ENCODE results near the gene DUSP5.

The DUSP5 gene

DNA sequence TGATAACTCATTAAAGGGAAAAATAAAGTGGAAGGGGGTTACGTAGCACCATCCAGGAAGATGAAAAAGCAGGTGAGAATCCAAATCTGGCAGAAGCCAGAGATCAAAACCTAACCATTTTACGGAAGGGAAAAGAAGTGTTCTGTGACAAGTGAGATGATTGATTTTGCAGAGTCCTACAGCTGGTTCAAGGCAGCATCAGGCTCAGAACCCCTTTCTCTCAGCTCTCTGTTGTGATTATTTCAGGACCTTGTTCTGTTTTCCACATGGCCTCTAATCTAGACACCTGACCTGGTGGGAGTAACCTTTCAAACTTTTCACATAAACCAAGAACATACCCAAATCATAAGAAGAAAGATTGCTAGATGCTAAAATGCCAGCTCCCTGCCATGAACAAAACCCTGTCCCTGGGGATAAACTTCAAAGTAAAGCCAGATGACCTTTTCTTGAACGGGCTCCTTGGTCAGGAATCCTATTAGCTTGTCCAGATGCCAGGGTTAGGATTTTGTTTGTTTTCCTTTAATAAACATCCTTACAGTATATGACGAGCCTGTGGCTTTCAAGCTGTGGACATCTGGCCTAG is 5.9 kb downstream of the DUSP5 start:
- Histone ChIP-seq H3K27me3 (ENCODE audit: control insufficient read depth in 1 of 2, insufficient read depth in 2 of 2, low read length in 2 of 2) (no peaks in the 10 kb centered on the region), H3K36me3 (ENCODE audit: insufficient read depth, low read length) (peaks cover 17% of the 10 kb centered on the region), H3K9ac (ENCODE audit: low read length) (peak overlapping the region; percentile 28), H3K4me3 (ENCODE audit: low read depth in 1 of 2, low read length in 2 of 2) (no peak overlapping the region), H3K4me1 (ENCODE audit: insufficient read depth, low read length) (peaks cover 79% of the 10 kb centered on the region), H3K27ac (ENCODE audit: low read depth, low read length) (peak overlapping the region; percentile 93), H3K9me3 (ENCODE audit: low read length) (no peaks in the 10 kb centered on the region)

DNA sequence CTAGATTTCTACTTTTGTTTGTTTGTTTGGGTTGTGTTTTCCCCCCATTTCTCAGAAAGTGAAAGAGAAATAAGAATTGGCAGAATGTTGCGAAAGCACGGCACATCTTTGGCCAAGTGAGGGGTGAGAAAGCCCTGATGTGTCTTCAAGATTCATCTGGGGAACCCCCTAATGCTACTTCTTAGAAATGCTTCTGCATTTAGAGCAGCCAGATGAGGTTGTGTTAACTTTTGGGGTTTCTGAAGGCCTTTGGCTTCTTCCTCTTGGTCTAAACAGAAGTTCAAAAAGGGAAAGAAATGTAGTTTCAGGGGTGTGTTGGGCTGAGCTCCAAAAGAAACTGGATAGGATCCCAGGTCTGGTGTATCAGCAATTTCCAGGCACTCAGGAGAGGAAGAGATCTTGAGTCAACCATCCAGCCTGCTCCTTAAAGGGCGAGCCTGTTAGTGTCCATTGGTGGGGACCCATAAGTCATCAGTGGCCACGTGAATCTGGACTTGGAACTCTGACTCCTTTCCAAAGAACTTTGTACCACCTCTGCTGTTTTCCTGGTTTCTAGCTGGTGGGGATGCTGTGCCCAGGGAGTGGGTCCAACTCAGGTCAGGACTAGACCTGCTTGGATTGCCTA is 6.5 kb downstream of the DUSP5 start:
- peak overlapping the region; percentile 93 for H3K27ac ChIP-seq (ENCODE audit: low read depth, low read length)
- H3K4me3 ChIP-seq (ENCODE audit: low read depth in 1 of 2, low read length in 2 of 2), result no peak overlapping the region
- no peaks in the 10 kb centered on the region for H3K27me3 ChIP-seq (ENCODE audit: control insufficient read depth in 1 of 2, insufficient read depth in 2 of 2, low read length in 2 of 2)
- H3K36me3 ChIP-seq (ENCODE audit: insufficient read depth, low read length), result peaks cover 19% of the 10 kb centered on the region
- H3K4me1 ChIP-seq (ENCODE audit: insufficient read depth, low read length), result peaks cover 79% of the 10 kb centered on the region
- H3K9me3 ChIP-seq (ENCODE audit: low read length), result no peaks in the 10 kb centered on the region
- peak overlapping the region; percentile 28 for H3K9ac ChIP-seq (ENCODE audit: low read length)

DNA sequence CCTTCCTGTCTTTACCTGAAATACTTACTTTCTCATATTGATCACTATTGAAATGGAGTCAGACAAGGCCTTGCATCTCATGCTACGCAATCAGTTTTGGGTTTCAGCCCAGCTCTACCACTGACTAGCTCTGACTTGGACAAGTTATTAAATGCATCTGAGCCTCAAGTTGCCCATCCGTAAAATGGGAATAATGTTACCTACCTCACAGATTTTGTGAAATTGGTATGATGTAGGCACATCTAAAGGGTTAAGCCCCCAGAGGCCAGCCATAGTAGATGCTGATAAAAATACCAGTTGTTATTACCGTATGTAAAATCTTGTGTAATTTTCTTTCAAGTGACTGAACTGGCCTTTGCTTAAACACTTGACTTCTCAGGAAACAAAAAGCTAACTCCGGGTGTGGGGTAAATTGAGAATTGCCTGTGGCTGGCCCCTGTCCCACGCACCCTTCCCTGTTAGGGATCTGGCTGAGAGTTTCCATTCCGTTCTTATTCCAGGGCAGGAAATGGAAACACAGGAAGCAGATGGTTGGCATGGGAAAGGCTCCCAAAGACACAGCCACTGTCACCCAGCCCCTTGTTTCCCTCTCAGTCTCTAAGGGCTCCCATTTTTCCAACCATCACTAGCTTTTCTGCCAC is 7.5 kb downstream of the DUSP5 start:
- H3K27ac ChIP-seq (ENCODE audit: low read depth, low read length), result peak overlapping the region; percentile 93
- no peak overlapping the region for H3K9ac ChIP-seq (ENCODE audit: low read length)
- H3K4me3 ChIP-seq (ENCODE audit: low read depth in 1 of 2, low read length in 2 of 2), result no peak overlapping the region
- no peaks in the 10 kb centered on the region for H3K9me3 ChIP-seq (ENCODE audit: low read length)
- H3K27me3 ChIP-seq (ENCODE audit: control insufficient read depth in 1 of 2, insufficient read depth in 2 of 2, low read length in 2 of 2), result no peaks in the 10 kb centered on the region
- H3K4me1 ChIP-seq (ENCODE audit: insufficient read depth, low read length), result peaks cover 70% of the 10 kb centered on the region
- peaks cover 25% of the 10 kb centered on the region for H3K36me3 ChIP-seq (ENCODE audit: insufficient read depth, low read length)

DNA sequence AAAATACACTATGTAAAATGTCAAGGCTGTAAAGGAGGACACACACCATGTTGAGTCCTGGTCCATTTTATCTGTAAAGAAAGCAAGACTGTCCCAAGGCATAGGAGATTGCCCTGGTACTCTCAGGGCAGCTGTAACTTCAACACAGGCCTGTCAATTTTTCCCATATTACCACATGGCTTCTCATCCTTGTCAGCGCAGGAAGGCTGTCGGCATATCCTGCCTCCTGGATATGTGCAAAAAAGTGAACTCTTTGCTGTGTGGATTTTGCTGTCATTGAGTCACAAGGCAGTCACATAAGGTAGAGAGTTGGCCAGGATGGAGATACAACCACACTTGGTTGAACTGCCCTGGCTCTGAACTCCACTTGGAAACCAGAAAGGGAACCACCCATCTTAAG is 8.7 kb downstream of the DUSP5 start:
- H3K36me3 ChIP-seq (ENCODE audit: insufficient read depth, low read length), result peaks cover 35% of the 10 kb centered on the region
- no peak overlapping the region for H3K4me3 ChIP-seq (ENCODE audit: low read depth in 1 of 2, low read length in 2 of 2)
- H3K27me3 ChIP-seq (ENCODE audit: control insufficient read depth in 1 of 2, insufficient read depth in 2 of 2, low read length in 2 of 2), result no peaks in the 10 kb centered on the region
- peaks cover 58% of the 10 kb centered on the region for H3K4me1 ChIP-seq (ENCODE audit: insufficient read depth, low read length)
- no peak overlapping the region for H3K9ac ChIP-seq (ENCODE audit: low read length)
- no peaks in the 10 kb centered on the region for H3K9me3 ChIP-seq (ENCODE audit: low read length)
- H3K27ac ChIP-seq (ENCODE audit: low read depth, low read length), result no peak overlapping the region

DNA sequence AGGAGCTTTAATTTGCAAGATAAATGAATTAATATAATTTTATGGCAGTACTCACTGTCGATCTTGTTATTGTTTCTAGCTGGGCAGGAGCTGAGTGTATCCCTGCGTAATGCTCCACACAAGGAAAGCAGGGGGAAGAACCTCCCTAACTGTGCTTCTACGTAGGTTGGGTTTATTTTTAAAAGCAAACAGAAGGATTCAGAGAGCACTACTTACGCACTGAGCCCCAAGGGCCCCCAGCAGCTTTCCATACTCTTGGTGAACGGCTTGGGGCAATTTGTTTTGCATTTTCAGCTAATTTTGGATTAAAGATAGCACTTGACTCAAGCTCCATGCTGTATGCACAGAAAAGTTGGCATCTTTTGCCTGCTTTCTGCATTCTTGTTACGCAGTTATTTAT is 9.6 kb downstream of the DUSP5 start:
- Histone ChIP-seq H3K27me3 (ENCODE audit: control insufficient read depth in 1 of 2, insufficient read depth in 2 of 2, low read length in 2 of 2) (no peaks in the 10 kb centered on the region), H3K27ac (ENCODE audit: low read depth, low read length) (no peak overlapping the region), H3K36me3 (ENCODE audit: insufficient read depth, low read length) (peaks cover 35% of the 10 kb centered on the region), H3K9me3 (ENCODE audit: low read length) (no peaks in the 10 kb centered on the region), H3K4me1 (ENCODE audit: insufficient read depth, low read length) (peaks cover 52% of the 10 kb centered on the region), H3K9ac (ENCODE audit: low read length) (no peak overlapping the region), H3K4me3 (ENCODE audit: low read depth in 1 of 2, low read length in 2 of 2) (no peak overlapping the region)

DNA sequence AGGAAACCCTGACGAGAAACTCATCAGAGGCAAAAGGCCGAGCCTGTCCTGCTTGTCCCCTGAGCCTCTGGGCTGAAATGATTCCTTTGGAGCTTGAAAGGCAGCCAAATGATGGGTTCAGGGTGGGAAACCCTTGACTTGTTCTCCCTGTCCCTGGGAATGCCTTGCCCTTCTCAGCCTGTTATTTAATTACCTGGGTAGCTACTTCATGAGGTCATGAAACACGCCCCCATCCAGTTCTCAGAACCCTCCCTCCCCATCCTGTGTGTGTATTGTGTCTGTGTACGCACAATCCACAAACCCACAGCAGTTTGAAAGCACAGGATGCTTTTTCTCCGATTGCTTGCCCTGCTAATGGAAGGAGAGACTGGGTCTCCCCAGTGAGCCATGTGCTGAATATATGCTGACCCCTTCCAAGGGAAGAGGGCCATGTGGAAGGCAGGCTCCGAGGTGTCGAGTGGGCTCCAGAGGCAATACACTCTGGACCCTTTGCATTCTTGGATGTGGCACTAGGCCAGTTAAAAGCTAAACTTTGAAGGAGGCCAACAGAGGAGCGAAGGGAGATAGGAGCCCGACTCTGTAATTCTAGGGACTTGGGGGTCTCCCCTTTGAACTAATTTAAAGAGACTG is 10.6 kb downstream of the DUSP5 start:
- H3K9ac ChIP-seq (ENCODE audit: low read length), result no peak overlapping the region
- no peak overlapping the region for H3K27ac ChIP-seq (ENCODE audit: low read depth, low read length)
- no peak overlapping the region for H3K4me3 ChIP-seq (ENCODE audit: low read depth in 1 of 2, low read length in 2 of 2)
- H3K9me3 ChIP-seq (ENCODE audit: low read length), result no peaks in the 10 kb centered on the region
- H3K4me1 ChIP-seq (ENCODE audit: insufficient read depth, low read length), result peaks cover 47% of the 10 kb centered on the region
- H3K27me3 ChIP-seq (ENCODE audit: control insufficient read depth in 1 of 2, insufficient read depth in 2 of 2, low read length in 2 of 2), result no peaks in the 10 kb centered on the region
- peaks cover 35% of the 10 kb centered on the region for H3K36me3 ChIP-seq (ENCODE audit: insufficient read depth, low read length)

DNA sequence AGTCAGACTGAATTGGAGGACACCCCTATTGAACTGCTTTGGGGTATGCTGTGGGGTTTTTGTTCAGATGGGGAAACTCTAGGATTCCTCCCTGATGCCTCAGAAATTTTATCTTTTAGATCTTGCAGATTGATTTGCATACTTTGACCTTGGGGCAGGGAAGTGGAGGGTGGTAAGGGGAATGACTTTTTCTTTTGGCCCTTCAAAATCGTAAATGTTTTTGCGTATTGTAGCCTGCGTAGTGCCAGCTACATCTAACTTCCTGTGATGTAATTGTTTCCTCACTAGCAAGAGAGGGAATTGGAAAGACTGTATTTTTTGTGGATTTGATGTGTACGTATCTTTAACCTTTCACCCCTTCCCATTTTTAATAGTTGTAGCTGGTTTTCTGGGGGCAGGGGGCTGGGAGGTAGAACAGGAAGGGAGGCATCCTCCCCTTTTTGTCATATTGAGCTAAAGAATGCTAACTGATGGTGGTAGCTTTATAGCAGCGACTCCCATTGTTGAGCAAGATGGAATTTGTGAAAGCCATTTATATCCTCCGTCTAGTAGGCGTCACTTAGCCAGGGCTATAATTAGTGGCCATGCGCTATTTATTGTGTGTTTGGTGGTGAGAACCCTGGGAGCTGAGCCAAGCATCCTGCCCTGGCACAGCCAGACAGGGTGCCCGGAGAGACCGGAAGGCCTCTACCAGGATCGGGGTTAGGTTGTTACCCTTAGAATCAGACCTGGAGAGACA is 11.3 kb downstream of the DUSP5 start:
- Histone ChIP-seq H3K4me1 (ENCODE audit: insufficient read depth, low read length) (peaks cover 40% of the 10 kb centered on the region), H3K9ac (ENCODE audit: low read length) (no peak overlapping the region), H3K9me3 (ENCODE audit: low read length) (no peaks in the 10 kb centered on the region), H3K4me3 (ENCODE audit: low read depth in 1 of 2, low read length in 2 of 2) (no peak overlapping the region), H3K27ac (ENCODE audit: low read depth, low read length) (no peak overlapping the region), H3K36me3 (ENCODE audit: insufficient read depth, low read length) (peaks cover 35% of the 10 kb centered on the region), H3K27me3 (ENCODE audit: control insufficient read depth in 1 of 2, insufficient read depth in 2 of 2, low read length in 2 of 2) (no peaks in the 10 kb centered on the region)

DNA sequence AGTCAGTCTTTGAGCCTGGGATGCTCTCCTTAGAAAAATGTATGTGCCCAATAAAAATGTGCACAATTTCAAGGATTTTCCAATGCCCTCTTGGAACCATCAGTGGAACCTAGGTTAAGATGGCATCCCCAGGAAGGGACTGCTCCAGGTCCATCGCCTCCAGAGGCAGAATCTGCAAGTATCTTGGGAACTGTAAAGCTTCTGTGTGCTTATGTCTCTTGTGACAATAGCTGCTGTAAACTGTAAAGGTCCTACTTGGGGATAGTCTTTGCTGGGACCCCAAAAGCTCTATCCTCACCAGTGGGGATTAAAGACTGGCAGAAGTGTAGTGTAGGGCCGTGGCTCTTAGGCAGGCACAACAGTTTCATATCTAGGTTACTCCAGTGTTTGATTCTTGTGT is 11.9 kb downstream of the DUSP5 start:
- Histone ChIP-seq H3K4me3 (ENCODE audit: low read depth in 1 of 2, low read length in 2 of 2) (no peak overlapping the region), H3K4me1 (ENCODE audit: insufficient read depth, low read length) (peaks cover 34% of the 10 kb centered on the region), H3K36me3 (ENCODE audit: insufficient read depth, low read length) (peaks cover 35% of the 10 kb centered on the region), H3K27me3 (ENCODE audit: control insufficient read depth in 1 of 2, insufficient read depth in 2 of 2, low read length in 2 of 2) (no peaks in the 10 kb centered on the region), H3K9me3 (ENCODE audit: low read length) (no peaks in the 10 kb centered on the region), H3K27ac (ENCODE audit: low read depth, low read length) (no peak overlapping the region), H3K9ac (ENCODE audit: low read length) (no peak overlapping the region)

DNA sequence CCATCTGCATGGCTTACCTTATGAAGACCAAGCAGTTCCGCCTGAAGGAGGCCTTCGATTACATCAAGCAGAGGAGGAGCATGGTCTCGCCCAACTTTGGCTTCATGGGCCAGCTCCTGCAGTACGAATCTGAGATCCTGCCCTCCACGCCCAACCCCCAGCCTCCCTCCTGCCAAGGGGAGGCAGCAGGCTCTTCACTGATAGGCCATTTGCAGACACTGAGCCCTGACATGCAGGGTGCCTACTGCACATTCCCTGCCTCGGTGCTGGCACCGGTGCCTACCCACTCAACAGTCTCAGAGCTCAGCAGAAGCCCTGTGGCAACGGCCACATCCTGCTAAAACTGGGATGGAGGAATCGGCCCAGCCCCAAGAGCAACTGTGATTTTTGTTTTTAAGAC is 12.4 kb downstream of the DUSP5 start:
- Histone ChIP-seq H3K4me1 (ENCODE audit: insufficient read depth, low read length) (peaks cover 28% of the 10 kb centered on the region), H3K9ac (ENCODE audit: low read length) (no peak overlapping the region), H3K27ac (ENCODE audit: low read depth, low read length) (no peak overlapping the region), H3K27me3 (ENCODE audit: control insufficient read depth in 1 of 2, insufficient read depth in 2 of 2, low read length in 2 of 2) (no peaks in the 10 kb centered on the region), H3K4me3 (ENCODE audit: low read depth in 1 of 2, low read length in 2 of 2) (no peak overlapping the region), H3K9me3 (ENCODE audit: low read length) (no peaks in the 10 kb centered on the region), H3K36me3 (ENCODE audit: insufficient read depth, low read length) (peaks cover 35% of the 10 kb centered on the region)

DNA sequence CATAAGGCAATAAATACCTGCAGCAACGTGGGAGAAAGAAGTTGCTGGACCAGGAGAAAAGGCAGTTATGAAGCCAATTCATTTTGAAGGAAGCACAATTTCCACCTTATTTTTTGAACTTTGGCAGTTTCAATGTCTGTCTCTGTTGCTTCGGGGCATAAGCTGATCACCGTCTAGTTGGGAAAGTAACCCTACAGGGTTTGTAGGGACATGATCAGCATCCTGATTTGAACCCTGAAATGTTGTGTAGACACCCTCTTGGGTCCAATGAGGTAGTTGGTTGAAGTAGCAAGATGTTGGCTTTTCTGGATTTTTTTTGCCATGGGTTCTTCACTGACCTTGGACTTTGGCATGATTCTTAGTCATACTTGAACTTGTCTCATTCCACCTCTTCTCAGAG is 13.0 kb downstream of the DUSP5 start:
- no peaks in the 10 kb centered on the region for H3K27me3 ChIP-seq (ENCODE audit: control insufficient read depth in 1 of 2, insufficient read depth in 2 of 2, low read length in 2 of 2)
- peaks cover 24% of the 10 kb centered on the region for H3K4me1 ChIP-seq (ENCODE audit: insufficient read depth, low read length)
- no peak overlapping the region for H3K4me3 ChIP-seq (ENCODE audit: low read depth in 1 of 2, low read length in 2 of 2)
- H3K36me3 ChIP-seq (ENCODE audit: insufficient read depth, low read length), result peaks cover 35% of the 10 kb centered on the region
- no peak overlapping the region for H3K27ac ChIP-seq (ENCODE audit: low read depth, low read length)
- H3K9me3 ChIP-seq (ENCODE audit: low read length), result no peaks in the 10 kb centered on the region
- H3K9ac ChIP-seq (ENCODE audit: low read length), result no peak overlapping the region

DNA sequence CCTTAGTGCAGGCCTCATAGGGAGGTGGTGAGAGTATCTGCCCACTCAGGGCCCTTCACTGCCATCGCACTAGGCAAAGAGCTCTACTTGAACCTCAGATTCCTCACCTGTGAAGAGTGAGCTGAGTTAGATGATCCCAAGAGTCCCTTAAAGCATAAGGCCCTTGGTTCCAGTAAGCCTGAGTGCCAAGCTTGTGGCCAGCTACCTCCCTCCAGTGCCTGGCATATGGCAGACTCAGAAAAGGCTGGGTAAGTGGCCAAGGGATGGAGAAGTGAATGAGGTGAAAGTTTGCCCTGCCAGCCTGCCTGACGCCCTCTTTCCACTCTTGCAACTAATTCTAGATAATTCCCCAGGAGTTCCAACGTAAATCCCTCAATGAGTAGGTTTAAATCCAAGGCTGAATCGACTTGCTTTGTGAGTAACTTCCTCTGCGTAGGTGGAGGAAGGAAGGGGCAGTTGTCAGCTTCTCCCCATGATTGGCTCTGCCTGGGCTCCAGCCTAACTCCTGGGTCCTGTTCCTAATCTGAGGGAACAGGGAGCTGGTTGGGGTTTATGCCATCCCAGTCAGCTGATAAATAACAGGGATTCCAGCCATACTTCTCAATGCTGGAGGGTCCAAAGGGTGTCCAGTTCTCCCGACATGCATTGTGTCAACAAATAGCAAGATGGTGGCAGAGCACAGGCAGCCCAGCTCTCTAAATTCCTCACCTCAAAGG is 14.2 kb downstream of the DUSP5 start:
- Histone ChIP-seq H3K27ac (ENCODE audit: low read depth, low read length) (no peak overlapping the region), H3K36me3 (ENCODE audit: insufficient read depth, low read length) (peaks cover 33% of the 10 kb centered on the region), H3K4me3 (ENCODE audit: low read depth in 1 of 2, low read length in 2 of 2) (no peak overlapping the region), H3K9me3 (ENCODE audit: low read length) (no peaks in the 10 kb centered on the region), H3K9ac (ENCODE audit: low read length) (no peak overlapping the region), H3K27me3 (ENCODE audit: control insufficient read depth in 1 of 2, insufficient read depth in 2 of 2, low read length in 2 of 2) (no peaks in the 10 kb centered on the region), H3K4me1 (ENCODE audit: insufficient read depth, low read length) (peaks cover 22% of the 10 kb centered on the region)

All from muscle layer of colon (tissue), 2 donors.